ENCODE data around the gene PLIN4.

PLIN4 gene

DNA sequence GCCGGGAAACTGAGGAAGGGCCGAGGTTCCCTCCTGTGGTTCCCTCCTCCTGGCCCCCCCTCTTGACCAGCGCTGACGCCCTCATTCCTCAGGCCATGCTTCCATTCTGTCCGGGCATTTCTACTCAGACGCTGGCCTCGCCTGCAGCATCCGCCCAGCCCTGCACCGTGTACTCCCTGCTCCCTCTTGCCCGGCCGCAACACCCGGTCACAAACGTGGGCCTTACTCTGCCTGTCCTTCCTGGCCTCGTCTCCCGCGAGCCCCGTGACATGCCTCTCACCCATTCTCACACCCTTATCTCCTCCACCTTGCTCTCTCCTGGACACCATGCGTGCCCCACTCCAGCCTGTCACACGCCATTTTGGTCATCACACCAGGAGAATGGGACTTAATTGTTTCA, 34.9 kb downstream of the PLIN4 start:
- CTCF ChIA-PET = no interaction called here
- no peaks in the 10 kb centered on the region for H3K4me1 Mint-ChIP-seq
- H3K4me3 Mint-ChIP-seq = no peak overlapping the region
- H3K9me3 Mint-ChIP-seq = no peaks in the 10 kb centered on the region
- H3K36me3 Mint-ChIP-seq = peaks cover 17% of the 10 kb centered on the region
- no peak overlapping the region for H3K27ac Mint-ChIP-seq
- no peak for DNase-seq
- H3K27me3 Mint-ChIP-seq = no peaks in the 10 kb centered on the region

DNA sequence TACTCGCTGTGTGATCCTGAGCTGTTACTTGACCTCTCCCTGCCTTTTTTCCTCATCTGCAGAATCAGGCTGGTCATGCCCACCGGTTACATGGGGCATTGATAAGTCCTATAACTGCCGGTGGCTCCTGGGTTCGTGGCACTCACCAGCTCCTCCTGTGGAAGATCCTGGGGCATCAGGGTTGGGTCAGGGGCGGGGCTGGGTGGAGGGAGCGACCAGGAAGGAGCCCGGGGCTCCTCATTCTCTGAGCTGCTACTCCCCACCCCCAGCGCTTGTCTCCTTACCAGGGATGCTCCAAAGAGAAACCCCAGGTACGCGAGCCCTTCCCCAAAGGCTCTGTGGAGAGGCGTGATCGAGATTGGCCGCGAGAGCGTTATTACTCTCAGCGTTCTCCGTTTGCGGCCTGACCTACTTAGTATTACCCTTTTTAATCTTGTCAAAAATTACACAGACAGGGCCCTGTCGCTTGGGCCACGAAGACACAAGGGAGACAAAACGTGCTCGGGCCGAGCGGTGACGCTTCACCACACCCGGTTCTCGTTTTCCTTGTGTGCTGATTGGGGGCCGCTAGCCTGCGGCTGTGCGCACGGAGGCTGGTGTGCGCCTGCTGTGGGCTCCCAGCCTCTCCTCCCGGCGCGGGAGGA, 35.4 kb downstream of the PLIN4 start:
- no peak for DNase-seq
- Mint-ChIP-seq H3K4me3 (no peak overlapping the region), H3K36me3 (peaks cover 16% of the 10 kb centered on the region), H3K27ac (no peak overlapping the region), H3K27me3 (no peaks in the 10 kb centered on the region), H3K9me3 (no peaks in the 10 kb centered on the region), H3K4me1 (no peaks in the 10 kb centered on the region)
- CTCF ChIA-PET = no interaction called here

DNA sequence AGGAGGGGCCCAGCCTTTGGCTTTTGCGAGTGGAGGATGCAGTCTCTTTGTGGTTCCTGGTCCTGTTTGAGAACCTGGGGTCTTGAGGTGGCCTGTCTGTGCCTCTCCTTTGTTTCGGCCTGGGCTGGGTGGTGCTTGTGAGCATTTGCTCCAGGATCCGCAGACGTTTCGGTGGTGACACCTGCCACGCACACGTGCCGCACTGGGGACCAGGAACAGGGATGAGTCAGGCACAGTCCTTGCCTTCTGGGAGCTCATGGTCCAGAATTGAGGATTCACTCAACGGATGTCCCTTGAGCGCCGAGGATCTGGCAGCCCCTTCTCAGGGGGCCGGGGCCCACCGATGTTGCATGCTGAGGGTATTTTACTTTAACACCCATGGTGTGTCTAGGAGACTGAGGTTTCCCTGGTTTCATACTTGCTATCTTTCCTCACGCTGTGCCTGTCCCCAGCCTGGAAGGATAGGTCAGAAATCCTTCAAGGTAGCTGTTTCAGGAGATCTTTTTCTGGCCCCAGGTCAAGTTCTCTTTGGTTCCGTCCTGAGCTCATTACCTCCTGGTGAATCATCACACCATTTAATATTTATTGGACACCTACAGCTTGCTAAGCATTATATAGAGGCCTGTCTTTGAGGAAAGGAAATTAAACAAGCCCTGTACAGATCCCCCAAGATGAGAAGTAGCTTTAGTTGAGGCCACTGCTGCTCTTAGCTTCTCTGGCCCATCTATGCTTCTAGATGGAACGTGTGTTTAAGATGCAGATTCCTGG, 41.1 kb downstream of the PLIN4 start:
- H3K36me3 Mint-ChIP-seq = peaks cover 12% of the 10 kb centered on the region
- no peak for DNase-seq
- H3K4me3 Mint-ChIP-seq = no peak overlapping the region
- no peaks in the 10 kb centered on the region for H3K27me3 Mint-ChIP-seq
- peaks cover 20% of the 10 kb centered on the region for H3K4me1 Mint-ChIP-seq
- CTCF ChIA-PET = interaction anchor here (0.7 kb wide), 1 partner anchor 161 kb away, joined by 3 read pairs; no protein-coding TSS in a partner anchor
- no peak overlapping the region for H3K27ac Mint-ChIP-seq
- H3K9me3 Mint-ChIP-seq = no peaks in the 10 kb centered on the region

DNA sequence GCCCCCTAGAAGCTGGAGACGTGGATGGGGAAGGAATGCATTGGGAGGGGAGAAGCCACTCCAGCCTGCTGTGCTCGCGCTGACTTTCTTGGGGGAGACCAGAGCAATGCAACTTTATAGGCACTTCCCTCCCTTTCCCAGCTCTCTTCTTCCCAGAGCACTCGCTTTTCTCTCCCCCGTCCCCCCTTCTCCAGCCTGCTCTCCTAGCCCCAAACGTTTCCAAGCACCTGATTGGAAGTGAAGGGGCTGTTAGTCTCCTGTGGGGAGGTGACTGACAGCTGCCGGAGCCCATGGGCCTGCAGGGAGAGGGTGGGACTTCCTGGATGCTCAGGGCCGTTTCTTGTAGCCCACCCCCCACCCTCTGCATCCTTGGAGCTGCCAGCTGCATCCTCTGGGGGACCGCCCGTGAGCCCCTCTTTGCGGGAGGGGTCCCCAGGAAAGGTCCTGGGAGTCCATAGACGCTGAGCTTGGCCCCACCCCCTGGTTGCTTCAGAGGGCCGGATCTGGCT, 43.7 kb downstream of the PLIN4 start:
- Mint-ChIP-seq H3K36me3 (peaks cover 9% of the 10 kb centered on the region), H3K4me3 (peak overlapping the region; percentile 74), H3K4me1 (peaks cover 20% of the 10 kb centered on the region), H3K9me3 (no peaks in the 10 kb centered on the region), H3K27me3 (no peaks in the 10 kb centered on the region), H3K27ac (peak overlapping the region; percentile 56)
- CTCF ChIA-PET = no interaction called here
- DNase-seq = peak; percentile 49

DNA sequence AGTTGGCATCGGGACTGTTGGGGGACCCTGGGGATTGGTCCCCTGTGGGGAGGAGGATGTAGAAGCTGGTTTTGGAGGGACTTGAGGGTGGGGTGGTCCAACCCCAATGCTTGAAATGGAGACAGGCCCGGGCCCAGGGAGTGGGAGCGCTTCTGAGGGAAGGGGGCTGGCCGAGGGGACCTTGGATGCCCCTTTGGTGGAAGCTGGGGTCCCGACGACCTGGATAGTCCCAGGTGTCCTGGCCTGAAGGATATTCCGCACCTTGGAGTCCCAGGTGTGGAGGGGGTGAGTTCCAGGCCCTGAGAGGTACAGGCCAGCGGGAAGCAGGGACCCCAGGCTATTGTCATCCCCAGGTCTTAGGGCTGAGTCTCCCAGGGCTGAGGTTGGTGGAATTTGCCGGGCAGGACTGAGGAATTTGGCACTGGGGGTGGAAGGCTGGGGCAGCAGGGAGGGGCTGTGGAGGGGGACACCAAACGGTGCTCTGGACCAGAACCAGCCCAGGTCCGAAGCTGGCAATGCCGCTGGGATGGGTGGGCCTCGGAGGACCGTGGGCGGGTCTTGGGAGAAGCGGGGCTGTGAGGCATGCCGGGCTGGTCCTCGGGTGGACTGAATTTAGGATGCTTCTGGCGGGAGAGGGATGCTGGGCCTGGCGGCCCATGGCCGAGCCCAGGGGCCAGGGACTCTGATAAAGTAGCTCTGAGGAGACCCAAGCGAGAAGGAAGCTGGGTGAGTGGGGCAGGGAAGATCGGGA, 44.3 kb downstream of the PLIN4 start:
- H3K4me1 Mint-ChIP-seq = peaks cover 20% of the 10 kb centered on the region
- CTCF ChIA-PET = no interaction called here
- H3K9me3 Mint-ChIP-seq = no peaks in the 10 kb centered on the region
- no peaks in the 10 kb centered on the region for H3K27me3 Mint-ChIP-seq
- peak overlapping the region; percentile 56 for H3K27ac Mint-ChIP-seq
- DNase-seq = no peak
- H3K36me3 Mint-ChIP-seq = peaks cover 9% of the 10 kb centered on the region
- peak overlapping the region; percentile 74 for H3K4me3 Mint-ChIP-seq

DNA sequence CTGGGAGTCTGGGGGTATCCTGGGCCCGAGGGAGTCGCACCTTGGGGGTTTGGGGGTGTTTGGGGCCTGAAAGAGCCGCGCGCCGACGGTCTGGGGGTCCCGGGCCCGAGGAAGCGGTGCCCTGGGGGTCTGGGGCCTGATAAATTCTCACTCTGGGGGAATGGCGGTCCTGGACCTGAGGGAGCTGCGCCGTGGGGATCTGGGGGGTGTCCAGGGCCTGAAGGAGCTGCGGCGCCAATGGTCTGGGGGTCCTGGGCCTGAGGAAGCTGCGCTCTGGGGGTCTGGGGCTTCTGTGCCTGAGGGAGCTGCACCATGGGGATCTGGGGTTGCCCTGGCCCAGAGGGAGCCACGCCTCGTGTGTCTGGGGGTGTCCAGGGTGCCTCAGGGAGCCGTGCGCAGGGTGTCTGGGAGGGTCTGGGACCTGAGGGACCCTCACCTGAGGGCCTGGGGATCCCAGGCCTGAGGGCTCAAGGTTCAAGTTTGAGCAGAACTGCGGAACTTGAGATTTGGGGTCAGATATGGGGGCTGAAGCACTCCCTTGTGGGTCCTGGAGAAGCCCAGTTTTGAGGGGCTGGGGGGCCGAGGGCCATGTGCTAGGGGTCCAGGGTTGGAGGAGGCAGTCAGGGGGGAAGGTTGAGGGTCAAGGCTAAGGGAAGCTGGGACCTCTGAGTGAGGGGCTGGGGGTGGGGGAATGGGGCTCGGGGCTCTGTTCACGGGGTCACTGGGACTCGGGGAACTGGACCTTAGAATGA, 45.1 kb downstream of the PLIN4 start:
- DNase-seq = no peak
- H3K4me1 Mint-ChIP-seq = peaks cover 20% of the 10 kb centered on the region
- CTCF ChIA-PET = no interaction called here
- no peaks in the 10 kb centered on the region for H3K27me3 Mint-ChIP-seq
- H3K4me3 Mint-ChIP-seq = peak overlapping the region; percentile 74
- H3K36me3 Mint-ChIP-seq = peaks cover 9% of the 10 kb centered on the region
- peak overlapping the region; percentile 37 for H3K27ac Mint-ChIP-seq
- H3K9me3 Mint-ChIP-seq = no peaks in the 10 kb centered on the region

DNA sequence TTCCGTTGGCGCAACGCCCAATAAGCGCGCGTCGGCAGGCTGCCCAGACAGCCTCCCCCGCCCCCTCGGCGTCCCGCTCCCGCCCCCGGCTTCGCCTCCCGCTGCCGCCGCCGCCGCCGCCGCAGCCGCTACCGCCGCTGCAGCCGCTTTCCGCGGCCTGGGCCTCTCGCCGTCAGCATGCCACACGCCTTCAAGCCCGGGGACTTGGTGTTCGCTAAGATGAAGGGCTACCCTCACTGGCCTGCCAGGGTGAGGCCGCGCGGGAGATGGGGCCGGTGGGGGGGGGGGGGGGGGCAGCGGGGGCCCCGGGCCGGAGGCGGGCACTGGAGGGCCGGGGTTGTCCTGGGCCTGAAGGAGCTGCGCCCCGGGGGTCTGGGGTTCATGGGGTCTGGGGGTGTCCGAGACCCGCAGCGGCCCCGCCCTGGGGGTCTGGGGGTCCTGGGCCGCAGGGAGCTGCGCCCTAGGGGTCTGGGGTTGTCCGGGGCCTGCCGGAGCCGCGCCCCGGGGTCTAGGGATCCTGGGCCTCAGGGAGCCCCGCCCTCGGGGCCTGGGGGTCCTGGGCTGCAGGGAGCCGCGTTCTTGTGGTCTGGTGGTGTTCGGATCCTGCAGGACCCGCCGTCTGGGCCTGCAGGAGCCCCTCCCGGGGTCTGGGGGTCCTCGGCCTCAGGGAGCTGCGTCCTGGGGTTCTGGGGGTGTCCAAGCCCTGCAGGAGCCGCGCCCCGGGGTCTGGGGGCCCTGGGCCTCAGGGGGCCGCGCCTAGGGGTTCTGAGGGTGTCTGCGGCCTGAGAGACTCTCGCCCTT, 45.9 kb downstream of the PLIN4 start, which contains the start of gene HDGFL2:
Gene HDGFL2, plus strand, starts transcription at position 124 of the 801 bp plus-strand sequence. Its CDS starts 54 bp downstream, at position 178.
- H3K36me3 Mint-ChIP-seq = peaks cover 4% of the 10 kb centered on the region
- CTCF ChIA-PET = interaction anchor here (1.0 to 1.9 kb wide), 3 partner anchors 71 to 485 kb away, joined by 3 to 11 read pairs (median 3); partner anchors contain the start of genes CHAF1A and SH3GL1
- H3K27ac Mint-ChIP-seq = peak within 1 kb of the TSS; percentile 37
- no peaks in the 10 kb centered on the region for H3K27me3 Mint-ChIP-seq
- H3K9me3 Mint-ChIP-seq = no peaks in the 10 kb centered on the region
- peaks cover 20% of the 10 kb centered on the region for H3K4me1 Mint-ChIP-seq
- H3K4me3 Mint-ChIP-seq = peak within 1 kb of the TSS; percentile 74
- DNase-seq = peak; percentile 27

DNA sequence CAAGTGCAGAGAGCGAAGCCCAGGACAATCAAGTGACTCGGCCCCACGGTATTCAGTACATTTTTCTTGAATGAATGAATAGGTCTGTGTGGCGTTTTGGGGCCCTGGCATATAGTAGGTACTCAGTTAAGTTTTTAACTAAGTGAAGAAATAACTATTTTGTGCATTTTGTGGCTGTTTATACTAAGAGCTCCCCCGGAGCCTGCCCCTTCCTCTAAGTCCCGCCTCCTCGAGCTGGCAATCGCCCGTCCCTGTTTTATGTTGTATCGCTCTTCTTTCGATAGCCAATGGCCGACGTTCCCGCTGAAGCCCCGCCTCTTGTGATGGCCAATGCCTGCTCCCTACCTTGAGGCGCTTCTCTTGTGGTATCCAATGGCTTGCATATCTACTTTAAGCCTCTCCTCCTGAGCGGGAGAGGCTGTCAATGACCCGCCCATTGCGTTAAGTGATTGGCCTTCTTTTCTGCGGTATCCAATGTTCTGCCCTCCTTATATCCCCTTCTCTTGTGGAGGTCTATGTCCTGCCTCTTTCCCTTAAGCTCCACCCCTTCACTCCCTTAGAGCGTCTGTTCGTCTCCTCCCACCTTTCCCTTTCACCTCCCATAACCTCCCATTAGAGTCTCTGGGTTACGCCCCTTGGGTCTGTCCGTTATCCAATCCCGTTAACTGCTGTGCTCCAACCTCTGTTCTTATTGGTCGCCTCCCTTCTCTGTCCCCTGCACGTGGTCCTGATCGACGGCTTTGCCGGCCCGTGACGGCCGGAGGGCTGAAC, 46.7 kb downstream of the PLIN4 start:
- Mint-ChIP-seq H3K36me3 (peaks cover 3% of the 10 kb centered on the region), H3K27ac (no peak overlapping the region), H3K4me1 (peaks cover 20% of the 10 kb centered on the region), H3K9me3 (no peaks in the 10 kb centered on the region), H3K27me3 (no peaks in the 10 kb centered on the region), H3K4me3 (no peak overlapping the region)
- CTCF ChIA-PET = interaction anchor here (1.0 to 1.9 kb wide), 5 partner anchors 9 to 484 kb away, joined by 3 to 11 read pairs (median 4); partner anchors contain the start of genes CHAF1A and SH3GL1
- peak; percentile 99 for DNase-seq

DNA sequence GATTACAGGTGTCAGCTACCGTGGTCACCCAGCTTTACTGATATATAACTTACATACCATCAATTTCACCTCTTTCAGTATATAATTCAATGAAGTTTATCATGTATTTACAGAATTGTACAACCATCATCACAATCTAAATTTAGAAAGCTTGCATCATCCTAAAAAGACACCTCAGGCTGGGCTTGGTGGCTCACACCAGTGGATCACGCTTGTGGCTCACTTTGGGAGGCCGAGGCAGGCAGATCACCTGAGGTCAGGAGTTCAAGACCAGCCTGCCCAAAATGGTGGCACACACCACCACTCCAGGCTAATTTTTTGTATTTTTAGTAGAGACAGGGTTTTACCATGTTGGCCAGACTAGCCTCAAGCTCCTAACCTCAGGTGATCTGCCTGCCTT, 50.5 kb downstream of the PLIN4 start:
- Mint-ChIP-seq H3K9me3 (no peaks in the 10 kb centered on the region), H3K4me1 (no peaks in the 10 kb centered on the region), H3K4me3 (no peak overlapping the region), H3K36me3 (no peaks in the 10 kb centered on the region), H3K27ac (no peak overlapping the region), H3K27me3 (no peaks in the 10 kb centered on the region)
- DNase-seq = no peak
- CTCF ChIA-PET = no interaction called here

DNA sequence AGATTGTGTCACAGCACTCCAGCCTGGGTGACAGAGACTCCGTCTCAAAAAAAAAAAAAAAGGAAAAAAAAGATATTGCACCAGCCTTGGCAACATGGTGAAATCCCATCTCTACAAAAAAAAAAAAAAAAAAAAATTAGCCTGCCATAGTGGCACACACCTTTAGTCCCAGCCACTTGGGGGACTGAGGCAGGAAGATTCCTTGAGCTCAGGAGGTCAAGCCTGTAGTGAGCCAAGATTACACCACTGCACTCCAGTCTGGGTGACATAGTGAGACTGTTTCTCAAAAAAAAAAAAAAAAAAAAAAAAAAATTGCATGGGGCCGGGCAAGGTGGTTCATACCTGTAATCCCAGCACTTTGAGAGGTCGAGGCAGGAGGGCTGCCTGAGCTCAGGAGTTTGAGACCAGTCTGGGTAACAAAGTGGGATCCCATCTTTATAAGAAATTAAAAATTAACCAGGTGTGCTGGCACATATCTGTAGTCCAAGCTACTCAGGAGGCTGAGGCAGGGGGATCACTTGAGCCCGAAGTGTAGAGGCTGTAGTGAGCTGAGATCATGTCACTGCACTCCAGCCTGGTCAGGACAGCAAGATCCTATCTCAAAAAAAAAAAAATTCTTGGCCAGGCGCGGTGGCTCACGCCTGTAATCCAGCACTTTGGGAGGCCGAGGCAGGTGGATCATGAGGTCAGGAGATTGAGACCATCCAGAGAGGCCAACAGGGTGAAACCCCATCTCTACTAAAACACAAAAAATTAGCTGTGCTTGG, 53.3 kb downstream of the PLIN4 start:
- CTCF ChIA-PET = no interaction called here
- Mint-ChIP-seq H3K9me3 (no peaks in the 10 kb centered on the region), H3K4me1 (no peaks in the 10 kb centered on the region), H3K4me3 (no peak overlapping the region), H3K36me3 (no peaks in the 10 kb centered on the region), H3K27ac (no peak overlapping the region), H3K27me3 (no peaks in the 10 kb centered on the region)
- DNase-seq = no peak

DNA sequence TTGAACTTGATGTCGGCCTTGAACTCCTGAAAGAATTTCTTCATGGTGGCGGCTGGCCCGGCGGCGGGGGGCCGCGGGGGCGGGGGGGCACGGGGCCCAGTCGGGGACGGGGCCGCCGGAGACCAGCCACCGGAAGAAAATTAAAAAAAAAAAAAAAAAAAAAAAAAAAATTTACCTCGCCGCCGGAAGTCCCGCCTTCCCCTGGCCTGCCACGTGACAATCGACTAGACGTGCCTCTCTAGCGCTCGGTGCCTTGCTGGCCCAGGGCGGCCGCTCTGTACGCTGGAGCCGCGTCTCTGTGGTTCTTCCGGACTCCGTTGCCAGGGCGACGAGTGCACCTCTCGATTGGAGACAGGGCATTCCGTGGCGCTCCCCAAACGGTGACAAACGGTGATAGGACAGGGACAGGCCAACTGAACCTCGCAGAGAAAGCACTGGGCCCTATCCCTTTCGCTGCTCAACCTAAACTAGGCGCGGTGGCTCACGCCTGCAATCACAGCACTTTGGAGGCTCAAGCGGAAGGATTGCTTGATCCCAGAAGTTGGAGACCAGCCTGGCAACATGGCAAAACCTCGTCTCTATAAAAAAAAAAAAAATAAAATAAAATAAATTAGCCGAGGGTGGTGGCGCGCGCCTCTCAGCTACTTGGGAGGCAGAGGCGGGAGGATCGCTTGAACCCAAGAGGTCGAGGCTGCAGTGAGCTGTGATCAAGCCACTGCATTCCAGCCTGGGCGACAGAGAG, 60.5 kb downstream of the PLIN4 start, which contains the start of gene UBXN6:
Gene UBXN6, minus strand, starts transcription at position 141 of the 742 bp plus-strand sequence. Its CDS starts 97 bp downstream, at position 44.
- DNase-seq = peak; percentile 99
- Mint-ChIP-seq H3K4me3 (peak within 1 kb of the TSS; percentile 77), H3K36me3 (peaks cover 5% of the 10 kb centered on the region), H3K9me3 (no peaks in the 10 kb centered on the region), H3K27ac (peak within 1 kb of the TSS; percentile 83), H3K4me1 (peaks cover 21% of the 10 kb centered on the region), H3K27me3 (peaks cover 5% of the 10 kb centered on the region)
- CTCF ChIA-PET = interaction anchor here (0.7 kb wide), 1 partner anchor 488 kb away, joined by 3 read pairs; no protein-coding TSS in a partner anchor

Data from activated naive CD4-positive, alpha-beta T cell treated with anti-CD3 and anti-CD28 coated beads, Interleukin-2, amount 10 ng/mL, durations not matched to agents 7 days and 5 days (primary cell).